SH-SY5Y (cell line): ENCODE data around the gene CCM2L.

Source experiments
- GATA2 ChIP-seq: IDR thresholded peaks from 2 replicates; pipeline ENCODE4 v1.6.1; 2011; ENCODE audit warnings: mild to moderate bottlenecking, low read depth, low read length
- GATA3 ChIP-seq: IDR thresholded peaks from 2 replicates; pipeline ENCODE4 v1.6.1; 2011; ENCODE audit warnings: low read depth, mild to moderate bottlenecking, low read length, moderate library complexity

GRCh38 chr20:32051720-32052089, 41.5 kb downstream of the CCM2L start:
- TF ChIP-seq GATA2: no peak
- no peak for TF ChIP-seq GATA3
